GM19468 (cell line): ENCODE measurements around the gene KLHDC7B.
"Not testable (repeated sequence)": the region's sequence is repeated elsewhere in the genome, so short reads cannot be mapped to it uniquely, and the experiment has no call there.

ENCODE experiments used
- ATAC-seq: cut with Tn5 transposase; IDR thresholded peaks from one replicate; pipeline ENCODE4 v1.9.1; 2021; ENCODE audit warnings: mild to moderate bottlenecking, moderate library complexity, moderate number of reproducible peaks; ENCODE audit not compliant: unreplicated experiment; ENCODE audit errors: extremely low read depth

KLHDC7B gene

DNA sequence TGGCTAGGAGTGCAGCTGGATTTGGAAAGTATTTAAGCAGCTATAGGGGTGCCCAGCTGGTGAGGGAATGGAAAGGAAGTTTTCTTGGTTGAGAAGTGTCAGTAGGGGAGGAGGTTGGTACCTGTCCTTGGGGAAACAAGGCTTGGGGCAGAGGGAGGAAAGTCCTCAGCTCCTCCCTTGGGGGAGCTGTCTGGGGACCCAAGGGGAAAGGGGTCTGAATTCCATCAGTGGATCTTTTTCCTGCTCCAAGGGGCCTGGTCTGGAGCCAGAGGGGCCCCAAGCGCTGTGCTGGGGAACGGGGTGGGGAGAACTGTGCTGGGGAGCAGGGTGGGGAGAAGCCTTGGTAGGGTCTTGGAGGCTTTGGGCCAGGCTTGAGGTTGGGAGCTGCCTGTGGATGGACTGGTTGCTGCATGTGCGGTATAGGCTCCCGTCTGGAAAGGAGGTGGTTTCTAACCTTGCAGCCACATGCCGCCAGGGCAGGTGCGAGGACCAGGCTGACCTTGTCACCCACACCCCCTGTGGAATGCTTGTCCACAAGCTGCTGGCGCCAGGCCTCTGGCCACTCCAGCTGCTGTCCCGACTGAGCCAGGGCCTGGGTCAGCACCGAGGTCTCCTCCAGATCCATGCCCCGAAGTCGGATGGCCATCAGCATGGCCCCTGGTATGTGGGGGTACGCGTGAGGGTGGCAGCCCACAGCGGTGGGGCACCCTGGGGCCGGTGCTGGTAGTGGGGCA lies 16.9 kb upstream of the KLHDC7B start:
- ATAC-seq = no peak

DNA sequence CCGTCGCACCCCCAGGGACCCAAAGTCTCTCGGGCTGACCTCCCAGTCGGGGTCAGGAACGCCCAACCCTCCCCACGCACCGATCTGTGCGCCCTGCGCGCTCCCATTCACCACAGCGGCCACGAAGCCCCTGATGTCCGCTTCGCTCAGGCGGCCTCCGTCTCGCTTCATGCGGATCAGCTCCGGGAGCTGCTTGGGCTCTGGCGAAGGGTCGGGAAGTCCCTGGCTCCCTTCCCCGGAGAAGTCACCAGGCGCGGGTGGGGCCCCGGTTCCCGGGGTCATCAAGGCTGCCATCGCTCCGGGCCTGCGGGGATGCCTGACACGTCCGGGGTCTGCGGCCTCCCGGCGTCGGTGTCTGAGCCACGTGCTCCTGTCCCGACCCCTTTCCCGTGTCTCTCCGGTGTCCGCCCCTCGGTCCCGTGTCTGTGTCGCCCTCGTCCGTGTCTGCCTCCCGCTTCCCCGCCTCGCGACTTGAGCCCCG lies 16.2 kb upstream of the KLHDC7B start:
- ATAC-seq = no peak

GRCh38 chr22:50529897-50530579 lies 15.7 kb upstream of the KLHDC7B start, which contains the start of gene TYMP:
Gene TYMP (minus strand): TSS chr22:50530012. CDS start chr22:50529709, 303 bp downstream.
- ATAC-seq = no peak

DNA sequence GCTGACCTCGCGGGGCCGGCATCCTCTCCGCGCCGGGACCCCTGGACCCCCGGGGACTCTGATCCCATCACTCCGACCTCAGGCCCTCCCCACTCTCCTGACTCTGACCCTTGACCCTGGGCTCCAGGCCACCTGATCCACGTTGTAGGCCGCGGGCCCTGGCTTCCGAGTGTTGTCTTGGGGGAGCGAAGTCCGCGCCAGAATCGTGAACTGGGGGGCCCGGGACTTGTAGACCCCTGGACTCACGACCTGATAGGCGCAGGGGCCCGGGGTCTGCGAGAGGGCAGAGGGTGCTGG lies 15.2 kb upstream of the KLHDC7B start:
- ATAC-seq = no peak

DNA sequence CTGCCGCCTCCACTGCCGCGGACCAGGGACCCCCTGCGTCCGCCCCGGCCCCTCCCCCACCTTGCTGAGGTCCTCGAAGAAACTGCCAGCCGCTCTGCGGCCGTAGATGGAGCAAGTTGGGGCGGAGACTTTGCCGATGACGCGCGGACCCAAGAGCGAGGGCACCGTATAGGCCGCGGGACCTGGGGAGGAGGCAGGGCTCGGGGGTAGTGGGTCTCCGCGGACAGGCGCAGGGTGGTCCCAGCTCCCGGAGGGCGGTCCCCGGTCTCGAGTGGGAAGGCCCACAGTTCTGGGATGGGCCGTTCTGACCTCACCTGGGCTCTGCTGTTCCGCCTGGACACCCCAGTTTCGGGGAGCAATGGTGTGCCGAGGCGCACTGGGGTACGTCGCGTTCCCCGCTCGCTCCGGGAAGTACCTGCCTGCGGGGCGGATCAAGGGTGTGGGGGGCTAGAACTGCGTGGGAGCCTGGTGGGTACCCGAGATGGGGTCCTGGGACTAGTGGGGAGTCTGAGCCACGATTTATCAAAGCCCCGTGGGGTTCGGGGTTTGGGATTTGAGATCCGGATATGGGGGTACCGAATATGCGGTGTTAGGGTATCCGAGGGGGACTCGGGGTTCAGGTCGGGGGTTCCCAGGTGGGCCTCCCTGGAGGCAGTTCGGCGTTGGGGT lies 14.7 kb upstream of the KLHDC7B start:
- no peak for ATAC-seq

- no peak for ATAC-seq
These were observed 14.1 kb upstream of the KLHDC7B start for GRCh38 chr22:50531546-50531961.

DNA sequence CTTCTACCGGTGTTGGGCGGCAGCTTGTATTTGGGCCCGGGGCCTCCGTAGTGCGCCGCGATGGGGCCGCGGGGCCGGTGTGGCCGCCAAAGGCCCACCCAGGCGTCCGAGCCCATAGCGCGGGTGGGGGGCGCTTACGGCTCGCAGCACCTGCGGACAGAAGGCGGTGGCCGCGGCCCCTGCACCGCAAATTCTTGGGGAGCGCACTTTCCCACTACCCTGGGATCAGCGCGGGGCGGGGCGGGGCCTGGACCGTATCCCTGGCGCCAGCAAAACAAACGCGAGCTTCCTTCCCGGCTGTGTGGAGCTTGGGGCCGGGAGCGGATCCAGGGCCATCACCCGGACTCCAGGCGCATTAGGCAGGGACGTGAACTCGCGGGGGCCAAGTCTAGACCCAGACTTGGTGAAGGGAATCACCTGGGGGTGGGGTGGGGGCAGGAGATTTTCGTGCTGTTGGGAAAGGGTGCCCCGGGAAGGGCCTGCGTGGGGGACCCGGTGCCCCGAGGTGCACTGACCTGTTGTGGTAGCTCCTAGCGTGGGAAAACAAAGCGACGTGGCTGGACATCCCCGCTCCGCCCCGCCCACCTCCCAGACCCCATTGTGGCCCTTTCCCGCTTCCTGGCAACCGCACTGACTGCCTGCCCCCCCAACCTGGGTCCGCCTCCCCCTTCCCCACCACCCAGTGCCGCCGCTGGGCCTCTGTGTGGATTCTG lies 13.6 kb upstream of the KLHDC7B start:
- no peak for ATAC-seq

GRCh38 chr22:50532824-50533796 lies 12.6 kb upstream of the KLHDC7B start:
- ATAC-seq = no peak

- ATAC-seq = not testable (repeated sequence)
These were observed 11.6 kb upstream of the KLHDC7B start for GRCh38 chr22:50533856-50534711.

DNA sequence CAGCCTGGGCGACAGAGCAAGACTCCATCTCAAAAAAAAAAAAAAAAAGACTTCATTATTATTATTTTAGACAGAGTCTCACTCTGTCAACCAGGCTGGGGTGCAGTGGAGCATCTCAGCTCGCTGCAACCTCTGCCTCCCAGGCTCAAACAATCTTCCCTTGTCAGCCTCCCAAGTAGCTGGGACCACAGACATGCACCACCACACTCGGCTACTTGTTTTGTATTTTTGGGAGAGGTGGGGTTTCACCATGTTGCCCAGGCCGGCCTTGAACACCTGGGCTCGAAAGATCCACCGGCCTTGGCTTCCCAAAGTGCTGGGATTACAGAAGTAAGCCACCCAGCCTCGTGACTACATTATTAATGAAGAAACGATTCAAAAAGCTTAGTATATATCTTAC lies 10.6 kb upstream of the KLHDC7B start:
- ATAC-seq = no peak

DNA sequence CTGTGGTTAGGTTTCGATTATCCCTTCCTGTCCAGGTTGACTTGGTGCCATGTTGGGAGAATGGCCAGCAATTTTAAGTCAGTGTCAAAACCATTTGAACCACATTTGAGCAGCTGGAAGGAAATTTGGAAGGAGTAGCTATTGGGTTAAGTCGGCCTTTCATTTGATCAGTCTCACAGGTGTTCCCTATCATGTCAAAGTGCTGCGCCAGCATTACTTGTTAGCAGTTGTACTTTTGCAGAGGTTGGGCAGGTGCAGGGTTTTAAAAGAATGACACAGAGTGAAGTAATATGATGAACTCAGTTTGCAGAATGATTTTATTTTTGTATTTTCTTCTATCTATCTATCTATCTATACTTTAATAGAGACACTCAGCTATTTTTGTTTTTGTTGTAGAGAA lies 9.5 kb upstream of the KLHDC7B start:
- no peak for ATAC-seq

DNA sequence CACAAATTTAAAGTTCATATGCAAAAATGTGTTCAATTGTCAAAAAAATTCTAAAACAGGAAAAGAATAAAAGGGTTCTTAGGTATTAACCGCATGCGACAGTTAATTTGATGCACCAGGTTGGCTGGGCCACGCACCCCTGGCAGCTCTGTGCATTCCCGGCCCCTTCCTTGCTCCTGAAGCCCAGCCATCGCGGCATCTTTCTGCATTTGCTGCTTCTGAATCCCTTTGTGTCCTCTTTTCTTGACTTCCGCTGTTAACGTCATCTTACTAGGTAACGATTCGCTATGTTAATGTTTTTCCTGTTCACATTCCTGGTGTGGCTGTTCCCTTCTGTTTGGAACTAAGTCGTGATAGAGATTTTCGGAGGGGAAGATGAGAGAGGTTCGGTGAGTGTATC lies 7.9 kb upstream of the KLHDC7B start:
- ATAC-seq = no peak

GRCh38 chr22:50540381-50540780 lies 5.3 kb upstream of the KLHDC7B start:
- no peak for ATAC-seq

DNA sequence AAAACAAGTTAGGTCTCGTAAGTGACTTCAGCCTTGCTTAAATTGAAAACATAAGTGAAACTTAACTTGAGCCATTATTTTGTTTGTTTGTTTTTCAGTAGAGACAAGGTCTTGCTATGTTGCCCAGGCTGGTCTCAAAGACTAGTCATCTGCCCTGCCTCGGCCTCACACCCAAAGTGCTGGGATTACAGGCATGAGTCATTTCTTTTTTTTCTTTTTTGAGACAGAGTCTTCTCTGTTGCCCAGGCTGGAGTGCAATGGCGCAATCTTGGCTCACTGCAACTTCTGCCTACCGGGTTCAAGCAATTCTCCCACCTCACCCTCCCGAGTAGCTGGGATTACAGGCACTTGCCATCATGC lies 4.1 kb upstream of the KLHDC7B start:
- ATAC-seq = not testable (repeated sequence)

GRCh38 chr22:50542416-50542927 lies 3.2 kb upstream of the KLHDC7B start:
- ATAC-seq = no peak

DNA sequence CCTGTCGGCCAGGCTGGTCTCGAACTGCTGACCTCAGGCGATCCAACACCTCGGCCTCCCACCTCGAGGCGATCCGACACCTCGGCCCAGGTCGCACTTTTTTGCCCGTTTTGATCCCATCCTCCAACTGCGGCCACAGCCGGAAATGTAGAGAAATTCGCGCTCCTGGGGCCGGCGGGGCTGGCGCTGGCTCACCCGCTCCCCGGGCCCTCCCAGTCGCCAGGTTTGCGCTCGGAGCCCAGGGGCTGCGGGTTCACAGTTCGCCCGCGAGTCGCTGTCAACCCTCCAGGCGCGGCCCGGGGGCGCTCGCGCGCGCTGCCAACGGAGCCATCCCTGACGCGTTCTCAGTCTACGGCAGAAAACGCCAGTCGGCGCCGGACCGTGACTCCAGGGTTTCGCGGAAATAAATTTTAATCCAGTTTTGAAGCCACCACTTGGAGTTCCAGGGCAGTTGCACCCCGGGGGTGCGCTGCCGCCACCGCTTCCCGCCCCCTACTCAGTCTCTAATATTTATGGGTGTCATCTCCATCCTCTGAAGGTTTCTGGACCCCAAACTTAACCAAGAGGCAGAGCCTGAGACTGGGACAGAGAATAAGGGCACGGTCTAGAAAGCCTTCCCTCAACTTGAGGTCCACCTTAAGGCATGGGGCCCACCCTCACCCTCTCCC lies 1.5 kb upstream of the KLHDC7B start:
- ATAC-seq = no peak

GRCh38 chr22:50544746-50545253 lies 899 bp upstream of the KLHDC7B start:
- no peak for ATAC-seq
